Measurements from ENCODE around the gene SLC13A4.
"Not testable (repeated sequence)": the region's sequence is repeated elsewhere in the genome, so short reads cannot be mapped to it uniquely, and the experiment has no call there.

The SLC13A4 gene

DNA sequence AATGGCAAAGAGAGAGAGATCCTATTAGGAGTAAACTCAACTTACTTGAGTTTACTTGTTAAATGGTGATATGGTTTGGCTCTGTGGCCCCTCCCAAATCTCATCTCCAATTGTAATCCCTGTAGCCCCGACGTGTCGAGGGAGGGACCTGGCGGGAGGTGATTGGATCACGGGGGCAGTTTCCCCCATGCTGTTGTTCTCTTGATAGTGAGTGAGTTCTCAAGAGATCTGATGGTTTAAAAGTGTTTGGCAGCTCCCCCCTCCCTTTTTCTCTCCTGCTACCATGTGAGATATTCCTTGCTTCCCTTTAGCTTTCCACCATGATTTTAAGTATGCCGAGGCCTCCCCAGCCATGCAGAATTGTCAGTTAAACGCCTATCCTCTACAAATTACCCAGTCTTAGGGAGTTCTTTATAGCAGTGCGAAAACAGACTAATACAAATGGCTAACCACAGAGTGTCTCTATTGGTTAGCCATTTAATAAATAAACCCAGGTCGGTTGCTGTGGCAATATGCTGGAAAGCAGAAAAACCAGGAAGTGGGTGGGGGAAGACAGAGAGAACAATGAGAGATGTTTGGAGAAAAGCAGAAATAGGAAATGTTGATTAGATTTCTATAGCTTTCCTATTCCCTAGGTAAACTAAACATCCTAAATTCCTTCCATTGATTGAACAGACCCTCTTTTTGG, 68.7 kb downstream of the SLC13A4 start:
- no peak overlapping the region for H3K27ac Mint-ChIP-seq (ENCODE audit: low read depth)
- DNase-seq (ENCODE audit: low spot score in 2 of 2) = no peak
- no peaks in the 10 kb centered on the region for H3K9me3 Mint-ChIP-seq
- ATAC-seq (replicated peaks; ENCODE audit: extremely low read depth, poor library complexity, severe bottlenecking) = no peak
- no peak overlapping the region for H3K4me3 Mint-ChIP-seq
- H3K27me3 Mint-ChIP-seq = no peaks in the 10 kb centered on the region
- peaks cover 13% of the 10 kb centered on the region for H3K4me1 Mint-ChIP-seq
- H3K36me3 Mint-ChIP-seq (ENCODE audit: insufficient read depth) = peaks cover 7% of the 10 kb centered on the region

DNA sequence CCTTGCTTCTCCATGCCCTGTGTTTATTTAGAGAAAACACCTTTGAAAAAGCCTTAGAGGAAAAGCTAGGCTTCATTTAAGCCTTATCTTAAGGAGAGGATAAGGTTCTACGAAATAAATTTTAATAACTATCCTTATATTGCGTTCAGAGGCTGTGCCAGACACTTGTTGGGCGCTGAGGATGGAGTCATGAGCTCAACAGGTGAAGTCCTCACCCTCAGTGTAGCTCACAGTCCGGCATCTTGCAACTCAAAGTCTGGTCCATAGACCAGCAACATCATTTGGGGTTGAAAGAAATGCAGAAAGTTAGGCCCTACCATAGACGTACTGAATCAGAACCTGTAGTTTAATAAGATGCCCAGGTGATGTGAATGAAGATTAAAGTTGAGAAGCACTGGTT, 69.4 kb downstream of the SLC13A4 start:
- no peak overlapping the region for H3K4me3 Mint-ChIP-seq
- H3K4me1 Mint-ChIP-seq = peaks cover 7% of the 10 kb centered on the region
- no peaks in the 10 kb centered on the region for H3K27me3 Mint-ChIP-seq
- H3K36me3 Mint-ChIP-seq (ENCODE audit: insufficient read depth) = peaks cover 7% of the 10 kb centered on the region
- ATAC-seq (replicated peaks; ENCODE audit: extremely low read depth, poor library complexity, severe bottlenecking) (no peak), DNase-seq (ENCODE audit: low spot score in 2 of 2) (no peak)
- no peaks in the 10 kb centered on the region for H3K9me3 Mint-ChIP-seq
- no peak overlapping the region for H3K27ac Mint-ChIP-seq (ENCODE audit: low read depth)

DNA sequence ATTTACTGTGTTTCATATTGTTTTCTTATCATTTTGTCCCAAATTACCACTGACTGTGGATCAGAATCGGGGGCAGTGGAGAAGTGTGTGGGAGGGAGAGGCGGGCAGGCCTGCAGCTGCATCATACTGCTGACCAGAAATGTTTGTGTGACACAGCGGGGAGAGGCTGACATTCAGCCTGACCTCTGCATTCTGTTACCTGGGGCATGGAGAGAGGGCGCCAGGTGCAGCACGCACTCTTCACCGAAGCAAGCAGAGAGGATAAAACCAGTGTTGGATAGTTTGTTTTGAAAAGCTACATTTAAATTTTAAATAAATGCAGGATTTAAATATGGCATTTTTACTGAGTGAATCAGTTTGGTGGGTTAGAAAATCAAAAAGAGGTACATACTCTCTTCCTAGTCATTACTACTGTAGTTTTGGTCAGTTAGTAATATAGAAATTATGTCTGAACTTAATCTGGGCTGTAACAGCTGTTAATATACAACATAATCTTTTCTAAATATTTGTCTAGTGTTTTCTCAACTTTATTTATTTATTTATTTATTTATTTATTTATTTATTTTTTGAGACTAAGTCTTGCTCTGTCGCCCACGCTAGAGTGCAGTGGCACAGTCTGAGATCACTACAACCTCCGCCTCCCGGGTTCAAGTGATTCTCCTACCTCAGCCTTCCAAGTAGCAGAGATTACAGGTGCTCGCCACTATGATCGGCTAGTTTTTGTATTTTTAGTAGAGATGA, 74.5 kb downstream of the SLC13A4 start:
- no peaks in the 10 kb centered on the region for H3K27me3 Mint-ChIP-seq
- no peaks in the 10 kb centered on the region for H3K9me3 Mint-ChIP-seq
- no peak for DNase-seq (ENCODE audit: low spot score in 2 of 2)
- peaks cover 4% of the 10 kb centered on the region for H3K36me3 Mint-ChIP-seq (ENCODE audit: insufficient read depth)
- no peak for ATAC-seq (replicated peaks; ENCODE audit: extremely low read depth, poor library complexity, severe bottlenecking)
- no peak overlapping the region for H3K27ac Mint-ChIP-seq (ENCODE audit: low read depth)
- no peak overlapping the region for H3K4me3 Mint-ChIP-seq
- no peaks in the 10 kb centered on the region for H3K4me1 Mint-ChIP-seq

DNA sequence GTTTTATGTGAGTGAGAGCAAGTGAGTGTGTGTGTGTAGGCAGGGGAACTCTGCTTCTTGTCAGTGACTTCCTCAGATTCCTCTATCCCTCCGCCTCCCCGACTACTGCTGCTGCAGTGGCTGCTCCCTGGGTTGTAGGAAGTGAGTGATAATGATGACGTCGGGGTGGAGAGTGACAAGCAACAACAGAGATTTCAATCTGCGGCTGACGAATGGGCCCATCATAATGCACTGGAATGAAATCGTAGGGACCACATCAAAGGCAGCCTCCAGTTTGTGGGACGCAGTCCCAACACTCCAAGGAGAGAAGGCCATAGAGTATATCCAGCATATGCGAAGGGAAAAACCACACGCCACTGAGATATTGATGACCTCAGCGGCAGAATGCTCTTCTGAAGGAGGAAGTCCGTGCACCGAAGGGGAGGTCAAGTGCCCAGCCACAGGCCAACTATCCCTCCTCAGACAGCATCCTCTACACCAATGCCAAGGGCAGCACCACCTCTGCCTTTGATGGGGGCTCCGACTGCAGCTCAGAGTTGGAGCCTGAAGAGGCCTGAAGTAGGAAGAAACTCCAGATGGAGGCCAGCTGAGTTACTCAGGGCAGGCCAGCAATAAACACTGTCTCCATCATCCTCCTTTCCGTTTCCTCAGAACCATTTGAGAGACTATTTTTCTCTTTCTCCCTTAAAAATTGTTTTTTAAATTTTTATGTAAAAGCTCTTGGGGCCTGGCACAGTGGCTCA, 77.0 kb downstream of the SLC13A4 start:
- no peak overlapping the region for H3K27ac Mint-ChIP-seq (ENCODE audit: low read depth)
- ATAC-seq (replicated peaks; ENCODE audit: extremely low read depth, poor library complexity, severe bottlenecking) = peak; percentile 32
- H3K36me3 Mint-ChIP-seq (ENCODE audit: insufficient read depth) = peaks cover 4% of the 10 kb centered on the region
- H3K4me1 Mint-ChIP-seq = no peaks in the 10 kb centered on the region
- no peak overlapping the region for H3K4me3 Mint-ChIP-seq
- H3K27me3 Mint-ChIP-seq = no peaks in the 10 kb centered on the region
- no peak for DNase-seq (ENCODE audit: low spot score in 2 of 2)
- no peaks in the 10 kb centered on the region for H3K9me3 Mint-ChIP-seq

DNA sequence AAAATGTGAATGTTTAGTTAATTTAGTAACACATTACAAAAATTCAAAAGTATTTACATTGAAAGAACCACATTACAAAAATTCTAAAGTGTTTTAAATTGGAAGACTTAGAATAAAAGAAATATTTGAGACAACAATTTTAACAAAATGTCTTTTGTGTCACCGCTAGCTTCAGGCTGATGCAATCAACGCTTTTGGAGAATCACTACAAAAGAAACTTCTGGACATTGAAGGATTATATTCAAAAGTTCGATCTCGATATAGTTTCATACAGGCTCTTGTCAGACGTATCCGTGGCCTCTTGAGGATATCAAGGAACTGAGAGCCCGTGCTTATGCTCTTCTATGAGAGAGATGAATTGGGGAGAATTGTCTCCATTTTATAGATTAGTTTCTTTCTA, 79.8 kb downstream of the SLC13A4 start:
- Mint-ChIP-seq H3K27ac (ENCODE audit: low read depth) (no peak overlapping the region), H3K36me3 (ENCODE audit: insufficient read depth) (peaks cover 13% of the 10 kb centered on the region), H3K4me1 (peaks cover 7% of the 10 kb centered on the region), H3K27me3 (no peaks in the 10 kb centered on the region), H3K4me3 (no peak overlapping the region), H3K9me3 (no peaks in the 10 kb centered on the region)
- no peak for ATAC-seq (replicated peaks; ENCODE audit: extremely low read depth, poor library complexity, severe bottlenecking)
- no peak for DNase-seq (ENCODE audit: low spot score in 2 of 2)

DNA sequence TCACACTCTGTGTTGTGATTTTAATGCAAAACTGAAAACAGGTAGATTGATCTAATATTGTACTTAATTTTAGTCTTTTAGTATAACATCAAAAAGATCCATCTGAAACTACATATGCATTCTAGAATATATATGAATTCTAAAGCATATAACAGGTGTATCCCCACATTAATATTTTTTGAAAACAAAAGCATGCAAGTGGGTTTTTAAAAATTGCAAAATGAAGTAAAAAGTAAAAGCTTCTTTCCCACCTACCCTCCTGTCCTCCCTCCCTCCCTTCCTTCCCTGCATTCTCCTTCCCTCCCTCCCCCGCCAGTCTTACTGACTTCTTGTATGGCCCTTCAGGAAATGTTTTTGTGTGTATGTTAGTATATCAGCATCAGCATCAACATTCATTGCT, 80.2 kb downstream of the SLC13A4 start:
- Mint-ChIP-seq H3K27ac (ENCODE audit: low read depth) (no peak overlapping the region), H3K27me3 (no peaks in the 10 kb centered on the region), H3K36me3 (ENCODE audit: insufficient read depth) (peaks cover 13% of the 10 kb centered on the region), H3K9me3 (no peaks in the 10 kb centered on the region), H3K4me3 (no peak overlapping the region), H3K4me1 (peaks cover 7% of the 10 kb centered on the region)
- DNase-seq (ENCODE audit: low spot score in 2 of 2) = no peak
- ATAC-seq (replicated peaks; ENCODE audit: extremely low read depth, poor library complexity, severe bottlenecking) = no peak

DNA sequence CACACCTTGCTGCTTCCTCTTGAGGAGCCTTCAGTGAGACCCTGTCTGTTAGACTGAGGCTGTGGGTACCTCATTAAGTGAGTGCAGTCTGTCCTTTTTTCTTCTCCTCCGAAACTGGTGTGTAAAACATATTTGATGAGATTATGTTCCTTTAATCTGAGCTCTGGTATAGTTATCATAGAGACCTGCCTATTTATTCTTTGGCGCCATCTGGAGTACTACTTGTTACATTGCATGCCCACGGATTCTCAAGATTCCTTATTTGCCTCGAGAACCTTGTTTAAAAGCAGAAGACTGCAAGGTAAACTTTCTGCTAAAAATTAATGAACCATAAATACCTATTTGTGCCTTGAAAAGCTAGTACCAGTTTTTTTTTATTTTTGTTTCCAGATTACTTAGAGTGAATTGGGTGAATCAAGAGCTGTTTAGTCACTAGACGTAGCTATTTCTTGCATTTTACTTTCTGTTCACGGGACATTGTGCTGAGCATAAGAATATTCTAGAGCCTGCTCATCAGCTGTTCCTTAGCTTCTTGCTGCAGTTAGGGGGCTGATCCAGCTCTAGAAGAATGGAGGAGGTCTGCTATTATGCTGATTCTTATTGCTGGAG, 82.6 kb downstream of the SLC13A4 start:
- H3K27me3 Mint-ChIP-seq = no peaks in the 10 kb centered on the region
- ATAC-seq (replicated peaks; ENCODE audit: extremely low read depth, poor library complexity, severe bottlenecking) (peak; percentile 36), DNase-seq (ENCODE audit: low spot score in 2 of 2) (no peak)
- H3K9me3 Mint-ChIP-seq = no peaks in the 10 kb centered on the region
- no peak overlapping the region for H3K4me3 Mint-ChIP-seq
- H3K4me1 Mint-ChIP-seq = peaks cover 7% of the 10 kb centered on the region
- no peak overlapping the region for H3K27ac Mint-ChIP-seq (ENCODE audit: low read depth)
- peaks cover 23% of the 10 kb centered on the region for H3K36me3 Mint-ChIP-seq (ENCODE audit: insufficient read depth)

DNA sequence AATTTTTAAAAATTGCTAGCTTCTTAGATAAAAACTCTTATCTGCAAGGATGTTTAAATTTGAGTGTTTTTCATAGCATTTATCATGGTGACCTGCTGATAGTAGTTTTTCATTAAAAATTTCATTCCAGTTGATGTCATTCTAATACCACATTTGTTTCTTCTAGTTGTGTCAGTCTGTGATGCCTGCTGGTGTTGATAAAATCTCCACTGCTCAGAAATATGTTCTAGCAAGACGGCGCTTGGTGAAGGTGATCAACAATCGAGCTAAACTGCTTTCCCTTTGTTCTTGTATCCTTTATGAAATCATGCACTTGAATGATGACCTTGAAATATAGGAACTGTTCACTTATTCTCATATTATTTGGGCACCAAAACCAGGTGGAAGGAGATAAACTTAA, 83.3 kb downstream of the SLC13A4 start:
- Mint-ChIP-seq H3K27ac (ENCODE audit: low read depth) (no peak overlapping the region), H3K27me3 (no peaks in the 10 kb centered on the region), H3K36me3 (ENCODE audit: insufficient read depth) (peaks cover 22% of the 10 kb centered on the region), H3K4me3 (no peak overlapping the region), H3K9me3 (no peaks in the 10 kb centered on the region), H3K4me1 (peaks cover 7% of the 10 kb centered on the region)
- ATAC-seq (replicated peaks; ENCODE audit: extremely low read depth, poor library complexity, severe bottlenecking) (no peak), DNase-seq (ENCODE audit: low spot score in 2 of 2) (no peak)

DNA sequence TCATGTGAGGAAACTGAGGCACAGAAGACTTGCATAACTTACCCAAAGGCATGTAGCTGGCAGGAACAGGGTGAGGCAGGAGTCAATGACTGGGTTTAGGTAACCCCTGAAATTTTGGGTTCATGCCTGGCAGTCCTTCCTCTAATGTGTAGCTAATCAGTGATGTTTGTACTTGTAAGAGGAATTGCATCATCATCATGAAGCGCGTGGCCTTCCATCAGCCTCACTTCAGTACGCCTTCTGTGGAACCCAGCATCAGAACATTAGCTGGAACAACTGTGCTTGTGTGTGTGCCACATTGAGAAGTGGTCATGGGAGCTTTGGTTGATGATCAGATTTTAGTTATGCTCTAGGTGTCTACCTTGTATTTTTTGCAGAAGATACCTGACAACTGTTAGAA, 83.8 kb downstream of the SLC13A4 start:
- Mint-ChIP-seq H3K27ac (ENCODE audit: low read depth) (no peak overlapping the region), H3K27me3 (no peaks in the 10 kb centered on the region), H3K4me3 (no peak overlapping the region), H3K9me3 (no peaks in the 10 kb centered on the region), H3K36me3 (ENCODE audit: insufficient read depth) (peaks cover 25% of the 10 kb centered on the region), H3K4me1 (peaks cover 7% of the 10 kb centered on the region)
- no peak for ATAC-seq (replicated peaks; ENCODE audit: extremely low read depth, poor library complexity, severe bottlenecking)
- no peak for DNase-seq (ENCODE audit: low spot score in 2 of 2)

DNA sequence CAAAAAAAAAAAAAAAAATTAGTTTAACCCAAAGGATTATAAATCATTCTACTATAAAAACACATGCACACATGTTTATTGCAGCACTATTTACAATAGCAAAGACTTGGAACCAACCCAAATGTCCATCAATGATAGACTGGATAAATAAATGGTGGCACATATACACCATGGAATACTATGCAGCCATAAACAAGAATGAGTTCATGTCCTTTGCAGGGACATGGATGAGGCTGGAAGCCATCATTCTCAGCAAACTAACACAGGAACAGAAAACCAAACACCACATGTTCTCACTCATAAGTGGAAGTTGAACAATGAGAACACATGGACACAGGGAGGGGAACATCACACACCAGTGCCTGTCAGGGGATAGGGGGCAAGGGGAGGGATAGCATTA, 88.3 kb downstream of the SLC13A4 start:
- ATAC-seq (replicated peaks; ENCODE audit: extremely low read depth, poor library complexity, severe bottlenecking); H3K27ac Mint-ChIP-seq (ENCODE audit: low read depth); H3K9me3 Mint-ChIP-seq; H3K27me3 Mint-ChIP-seq; H3K4me1 Mint-ChIP-seq; DNase-seq (ENCODE audit: low spot score in 2 of 2); H3K4me3 Mint-ChIP-seq: not testable (repeated sequence)
- peaks cover 43% of the 10 kb centered on the region for H3K36me3 Mint-ChIP-seq (ENCODE audit: insufficient read depth)

DNA sequence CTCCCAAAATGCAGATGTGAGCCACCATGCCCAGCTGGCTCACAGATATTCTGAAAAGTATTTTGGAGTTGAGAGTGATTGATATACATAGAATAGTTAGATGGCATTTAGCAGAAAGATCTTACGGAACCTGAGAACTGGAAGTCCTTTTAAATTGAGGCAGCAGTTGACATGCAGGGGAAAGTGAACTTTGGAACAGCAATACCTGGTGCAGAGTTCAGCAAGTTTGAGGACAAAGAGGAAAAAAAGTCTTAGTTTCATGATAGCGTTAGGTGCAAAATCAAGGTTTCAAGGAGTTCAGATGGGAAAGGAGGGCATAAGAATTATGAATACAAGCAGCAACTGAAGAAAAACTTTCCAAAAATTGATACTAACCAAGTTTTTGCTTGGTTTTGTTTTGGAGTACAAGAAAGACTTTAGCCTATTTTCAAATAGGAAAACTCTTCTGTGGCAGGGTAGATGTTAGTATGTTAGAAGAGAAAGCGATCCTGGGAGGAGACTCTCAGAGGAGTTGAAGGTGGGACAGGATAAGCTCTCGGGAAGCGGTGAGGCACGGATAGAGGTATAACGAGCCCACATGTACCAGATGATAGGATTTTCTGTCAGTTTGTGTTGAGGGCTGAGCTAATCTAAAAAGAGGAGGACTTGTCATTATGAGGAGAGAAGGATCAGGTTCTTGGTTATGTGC, 93.7 kb downstream of the SLC13A4 start:
- DNase-seq (ENCODE audit: low spot score in 2 of 2) (no peak), ATAC-seq (replicated peaks; ENCODE audit: extremely low read depth, poor library complexity, severe bottlenecking) (no peak)
- Mint-ChIP-seq H3K36me3 (ENCODE audit: insufficient read depth) (peaks cover 51% of the 10 kb centered on the region), H3K4me1 (no peaks in the 10 kb centered on the region), H3K27ac (ENCODE audit: low read depth) (no peak overlapping the region), H3K4me3 (no peak overlapping the region), H3K9me3 (no peaks in the 10 kb centered on the region), H3K27me3 (no peaks in the 10 kb centered on the region)
